ENCODE results near the gene NXPE3. TPM values are rescaled to one million over a fixed set of nuclear protein-coding genes. Genes with fewer than 3 reads are reported as not detected.
A peak's percentile ranks its signal among the peaks of the same experiment; 100 is the strongest.

NXPE3 gene
- total and polyA plus RNA-seq, 10 of the 15 experiments (the other 5 are each of a cell fraction or from before 2014, with no cell fraction given): 2.0 to 8.7 (median 5.2) TPM

DNA sequence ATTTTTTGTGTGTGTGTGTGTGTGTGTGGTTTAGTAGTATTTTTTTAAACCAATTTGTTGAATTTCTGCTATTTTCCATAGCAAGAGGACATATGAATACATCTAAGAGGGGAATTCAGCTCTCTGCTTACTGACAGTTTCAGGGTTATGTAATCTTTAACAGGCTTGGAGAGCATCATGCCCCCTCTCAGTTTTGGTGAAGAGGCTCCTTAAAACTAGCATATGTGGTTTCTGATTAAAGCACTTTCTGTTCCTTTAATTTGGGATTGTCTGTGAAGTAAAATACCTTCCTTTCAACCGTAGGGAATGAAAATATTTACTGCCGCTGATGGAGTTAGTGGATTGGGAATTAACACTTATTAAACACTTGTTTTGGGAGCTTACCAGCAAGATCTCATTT is 50.9 kb downstream of the NXPE3 start (continued):
- TF ChIP-seq, protein P1, sequence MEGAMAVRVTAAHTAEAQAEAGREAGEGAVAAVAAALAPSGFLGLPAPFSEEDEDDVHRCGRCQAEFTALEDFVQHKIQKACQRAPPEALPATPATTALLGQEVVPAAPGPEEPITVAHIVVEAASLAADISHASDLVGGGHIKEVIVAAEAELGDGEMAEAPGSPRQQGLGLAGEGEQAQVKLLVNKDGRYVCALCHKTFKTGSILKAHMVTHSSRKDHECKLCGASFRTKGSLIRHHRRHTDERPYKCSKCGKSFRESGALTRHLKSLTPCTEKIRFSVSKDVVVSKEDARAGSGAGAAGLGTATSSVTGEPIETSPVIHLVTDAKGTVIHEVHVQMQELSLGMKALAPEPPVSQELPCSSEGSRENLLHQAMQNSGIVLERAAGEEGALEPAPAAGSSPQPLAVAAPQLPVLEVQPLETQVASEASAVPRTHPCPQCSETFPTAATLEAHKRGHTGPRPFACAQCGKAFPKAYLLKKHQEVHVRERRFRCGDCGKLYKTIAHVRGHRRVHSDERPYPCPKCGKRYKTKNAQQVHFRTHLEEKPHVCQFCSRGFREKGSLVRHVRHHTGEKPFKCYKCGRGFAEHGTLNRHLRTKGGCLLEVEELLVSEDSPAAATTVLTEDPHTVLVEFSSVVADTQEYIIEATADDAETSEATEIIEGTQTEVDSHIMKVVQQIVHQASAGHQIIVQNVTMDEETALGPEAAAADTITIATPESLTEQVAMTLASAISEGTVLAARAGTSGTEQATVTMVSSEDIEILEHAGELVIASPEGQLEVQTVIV (IDR thresholded peaks at IDR 0.05; ENCODE audit: borderline replicate concordance, partially characterized antibody): no peak
- TF ChIP-seq NR2C1 (IDR thresholded peaks at IDR 0.05) (no peak), PML (IDR thresholded peaks at IDR 0.05; ENCODE audit: low read length) (no peak)

DNA sequence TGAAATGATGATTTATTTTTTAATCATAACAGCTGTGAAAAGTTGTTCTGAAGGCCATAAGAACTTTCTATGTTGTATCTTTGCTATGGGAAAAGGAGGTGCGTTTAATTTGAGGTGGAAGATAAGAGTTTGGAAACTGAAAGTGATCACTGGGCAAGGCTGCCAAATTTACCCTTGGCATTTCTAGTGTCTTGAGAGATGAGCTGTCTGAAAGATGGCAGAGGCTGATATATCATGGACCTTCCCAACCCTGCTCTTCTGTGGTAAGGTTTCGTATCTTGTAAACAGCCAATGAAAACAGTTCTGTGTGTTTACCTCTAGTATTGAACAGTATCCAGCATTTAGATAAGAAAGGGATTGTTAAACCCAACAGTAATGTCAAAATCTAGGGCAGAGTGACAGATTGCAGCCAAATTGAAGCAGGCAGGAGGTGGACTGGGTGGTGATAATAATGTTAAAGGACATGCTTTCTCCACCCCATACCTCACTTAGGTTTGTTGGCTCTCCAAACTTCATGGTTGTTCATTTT is 54.5 kb downstream of the NXPE3 start:
- ATAC-seq (peak; percentile 16), FAIRE-seq (no peak), DNase-seq (ENCODE audit: low read depth, low spot score) (no peak)
- ChIA-PET POLR2A (interaction anchor here (0.6 to 6.0 kb wide), 4 partner anchors 9 to 300 kb away, joined by 3 to 40 read pairs (median 4); partner anchors contain the start of gene NFKBIZ), CTCF (interaction anchor here (1.0 to 1.7 kb wide), 3 partner anchors 14 to 391 kb away, joined by 4 to 10 read pairs (median 4); no protein-coding TSS in a partner anchor), RAD21 (ENCODE audit: unreplicated experiment) (interaction anchor here (0.5 to 2.0 kb wide), 5 partner anchors 9 to 1990 kb away, joined by 3 to 5 read pairs (median 4); no protein-coding TSS in a partner anchor), SMC1A (ENCODE audit: uncharacterized antibody, unreplicated experiment) (interaction anchor here (0.6 to 3.0 kb wide), 10 partner anchors 11 to 391 kb away, joined by 3 to 14 read pairs (median 4); no protein-coding TSS in a partner anchor)
- H3K36me3 ChIP-seq (ENCODE audit: control insufficient read depth in 2 of 2, insufficient read depth in 2 of 2, low read length in 1 of 2): peaks cover 1 to 18% of the 10 kb centered on the region in 2 experiments; a peak in 3 of 4 replicates
- peaks cover 97% of the 10 kb centered on the region for H3K79me2 ChIP-seq (ENCODE audit: control insufficient read depth, insufficient read depth, low read length)
- H3K4me1 ChIP-seq (ENCODE audit: control insufficient read depth, insufficient read depth, low read length): peaks cover 26% of the 10 kb centered on the region
- BruUV-seq (replicated peaks): no TSS peak
- in situ Hi-C loops (cut with MboI): no loop called here
- H3K27ac ChIP-seq (ENCODE audit: control insufficient read depth, insufficient read depth): peak overlapping the region; percentile 50
- peak overlapping the region; percentile 68 for H3K4me2 ChIP-seq (ENCODE audit: control insufficient read depth, insufficient read depth)
- H3K9ac ChIP-seq (ENCODE audit: control insufficient read depth, insufficient read depth, low read length): peak overlapping the region; percentile 16; the same call in 1 of the 2 replicates
- no peaks in the 10 kb centered on the region for H4K20me1 ChIP-seq (ENCODE audit: control insufficient read depth, insufficient read depth)
- intact Hi-C loops (cut with micrococcal nuclease; ENCODE audit: unreplicated experiment): no loop called here
- no peak overlapping the region for H2AFZ ChIP-seq (ENCODE audit: control insufficient read depth, low read depth, low read length)
- WGBS (ENCODE audit: insufficient coverage, insufficient replicate concordance, low lambda C conversion rate, missing lambda C conversion rate): 67% methylated on average over 2 of the region's 2 CpGs
- peak; percentile 58 for TF ChIP-seq POLR2AphosphoS5 (IDR thresholded peaks at IDR 0.05; ENCODE audit: low read length)
- TF ChIP-seq EED (IDR thresholded peaks at IDR 0.05; ENCODE audit: low read depth): no peak
- TF ChIP-seq SUZ12 (IDR thresholded peaks at IDR 0.05; ENCODE audit: unreplicated experiment): no peak
- TF ChIP-seq CEBPB (IDR thresholded peaks at IDR 0.05; ENCODE audit: borderline replicate concordance in 1 of 2, low read depth in 2 of 2, low read length in 2 of 2): no peak
- 0 out of 2 replicates have a peak, but pooled peaks have one; percentile 30 for TF ChIP-seq MTA3 (IDR thresholded peaks at IDR 0.05; ENCODE audit: borderline replicate concordance, low read length)
- no peaks in the 10 kb centered on the region for H3K27me3 ChIP-seq (replicated peaks in 1 of 2; ENCODE audit: control insufficient read depth in 2 of 2, insufficient read depth in 2 of 2, low read length in 1 of 2)
- peak overlapping the region; percentile 54 for H3K4me3 ChIP-seq
- H3K9me3 ChIP-seq (replicated peaks; ENCODE audit: control insufficient read depth, insufficient read depth, low read length): no peaks in the 10 kb centered on the region
